A549 (cell line): Measurements from ENCODE around the gene PPP5C. TPM values are rescaled to one million over a fixed set of nuclear protein-coding genes. Genes with fewer than 3 reads are reported as not detected.

Source experiments
- ATAC-seq, 2 experiments: fragments of 200-7000 bp in 1 of 2; fragments of >200 bp in 1 of 2; cut with Nextera tagmentation in 1 of 2; cut with Tn5 transposase in 1 of 2; 3 replicates each; pipeline versions ENCODE4 v1.8.0 to v1.9.1; 2018 to 2020; ENCODE audit warnings: mild to moderate bottlenecking in 1 of 2, moderate library complexity in 1 of 2
- CTCF ChIA-PET: fragments of 300-600 bp; sonication (Branson Sonifier 250); formaldehyde crosslinking; extraction: SDS; loops from one replicate; lab custom pipeline; 2021; ENCODE audit warnings: antibody characterized with exemption, inconsistent platforms; lab: Yijun Ruan, JAX
- POLR2A ChIA-PET: fragments of 350-600 bp; formaldehyde crosslinking; extraction: SDS; loops from one replicate; lab custom pipeline; 2021; ENCODE audit warnings: antibody characterized with exemption, inconsistent platforms; lab: Yijun Ruan, JAX
- DNase-seq, 2 experiments: peaks; one replicate each; pipeline versions ENCODE4 v3.0.0 to v3.0.0-alpha.2; 2011 to 2016; ENCODE audit warnings: low read depth in 1 of 2, low spot score in 1 of 2
- FAIRE-seq: peaks from 2 replicates; lab custom pipeline; 2011; peaks lifted over from hg19 to GRCh38; lab: Jason Lieb, UNC
- H3K27ac ChIP-seq, 2 experiments: fragments of >200 bp; sonication (Bioruptor Twin); formaldehyde crosslinking; 3 replicates each; pipeline ENCODE4 v1.5.1; 2016 to 2017
- H3K4me1 ChIP-seq: fragments of >200 bp; sonication (Bioruptor Twin); formaldehyde crosslinking; 3 replicates; pipeline ENCODE4 v1.6.1; 2016
- H3K4me2 ChIP-seq: fragments of >200 bp; sonication (Bioruptor Twin); formaldehyde crosslinking; 3 replicates; pipeline ENCODE4 v1.6.1; 2016
- H3K4me3 ChIP-seq: fragments of >200 bp; sonication (Bioruptor Twin); formaldehyde crosslinking; 3 replicates; pipeline ENCODE4 v1.5.1; 2016
- H3K9me3 ChIP-seq: fragments of >200 bp; sonication (Bioruptor Twin); formaldehyde crosslinking; 3 replicates; pipeline ENCODE4 v1.6.1; 2016
- BHLHE40 ChIP-seq: IDR thresholded peaks from 2 replicates; pipeline ENCODE4 v1.6.1; 2012; ENCODE audit warnings: low read depth, low read length, inconsistent platforms
- CHD4 ChIP-seq: fragments of 200-600 bp; sonication (generic); IDR thresholded peaks from 2 replicates; pipeline ENCODE4 v1.6.1; 2016; ENCODE audit warnings: antibody characterized with exemption, mild to moderate bottlenecking, borderline replicate concordance
- EHF ChIP-seq: fragments of 250-450 bp; sonication (Bioruptor Pico); IDR thresholded peaks from 2 replicates; pipeline ENCODE4 v1.5.0; 2020; ENCODE audit warnings: mild to moderate bottlenecking
- FOSL2 ChIP-seq, 2 experiments: fragments of 450-650 bp in 1 of 2; fragments of >200 bp in 1 of 2; sonication (Bioruptor Twin) in 1 of 2; formaldehyde crosslinking; IDR thresholded peaks; 2 replicates each; pipeline versions ENCODE4 v1.5.0 to v1.6.1; 2016 to 2020; ENCODE audit warnings: mild to moderate bottlenecking in 1 of 2, moderate library complexity in 1 of 2
- FOXS1 ChIP-seq: fragments of 250-450 bp; sonication (Bioruptor Pico); IDR thresholded peaks from 2 replicates; pipeline ENCODE4 v1.5.0; 2020; ENCODE audit warnings: mild to moderate bottlenecking, moderate library complexity
- GATA3 ChIP-seq: IDR thresholded peaks from 2 replicates; pipeline ENCODE4 v1.6.1; 2012; ENCODE audit warnings: borderline replicate concordance
- HEYL ChIP-seq: fragments of 250-450 bp; sonication (Bioruptor Pico); IDR thresholded peaks from 2 replicates; pipeline ENCODE4 v1.8.0; 2021; ENCODE audit warnings: mild to moderate bottlenecking, moderate library complexity
- HOXB13 ChIP-seq: fragments of 250-450 bp; sonication (Bioruptor Pico); IDR thresholded peaks from 2 replicates; pipeline ENCODE4 v1.5.0; 2020; ENCODE audit warnings: low read depth, mild to moderate bottlenecking, moderate library complexity
- HOXB5 ChIP-seq: fragments of 250-450 bp; sonication (Bioruptor Pico); IDR thresholded peaks from 2 replicates; pipeline ENCODE4 v1.5.0; 2020; ENCODE audit warnings: mild to moderate bottlenecking, moderate library complexity
- MYC ChIP-seq: IDR thresholded peaks from 2 replicates; pipeline ENCODE4 v1.6.1; 2012; ENCODE audit warnings: mild to moderate bottlenecking, inconsistent platforms, low read length, improper control_type of control experiment, borderline replicate concordance
- NR3C1 ChIP-seq: fragments of >200 bp; sonication (Bioruptor Twin); formaldehyde crosslinking; IDR thresholded peaks from 3 replicates; pipeline ENCODE4 v1.6.1; 2017
- POLR2A ChIP-seq: IDR thresholded peaks from 2 replicates; pipeline ENCODE4 v1.6.1; 2012; ENCODE audit warnings: mild to moderate bottlenecking, low read length
- RNF2 ChIP-seq: fragments of 200-600 bp; sonication (generic); IDR thresholded peaks from 2 replicates; pipeline ENCODE4 v1.6.1; 2016; ENCODE audit warnings: low read depth, mild to moderate bottlenecking, antibody characterized with exemption, moderate library complexity, borderline replicate concordance
- SMC3 ChIP-seq: fragments of >200 bp; sonication (Bioruptor Twin); formaldehyde crosslinking; IDR thresholded peaks from 3 replicates; pipeline ENCODE4 v1.6.1; 2018; ENCODE audit warnings: inconsistent platforms
- ZC3H11A ChIP-seq: fragments of 450-650 bp; IDR thresholded peaks from 2 replicates; pipeline ENCODE4 v1.6.1; 2014; ENCODE audit warnings: antibody characterized with exemption, mild to moderate bottlenecking
- ZNF302 ChIP-seq: fragments of 250-450 bp; sonication (Bioruptor Pico); IDR thresholded peaks from 2 replicates; pipeline ENCODE4 v1.9.0; 2021; ENCODE audit warnings: inconsistent platforms, mild to moderate bottlenecking, moderate library complexity
- WGBS: methylation state at CpG from one replicate; pipeline ENCODE4 v1.1.6; 2017; ENCODE audit errors: missing lambda C conversion rate; 5-methylcytosine and 5-hydroxymethylcytosine counted together
- polyA plus RNA-seq, 4 experiments: library from polyadenylated mRNA; depleted of rRNA in 3 of 4; stranded (reverse); fragments of >200 nt; fragmentation: RNase III in 1 of 4; extraction: RNeasy Plus Mini Kit Qiagen cat#74134 plus additional on column Dnase treatment in 1 of 4; gene quantifications; 2 replicates in 3 of 4; 3 replicates in 1 of 4; pipeline ENCODE4 v1.2.3, GENCODE V29; 2011 to 2017
- TF ChIP-seq, protein P1 (sequence below): fragments of 150-350 bp; IDR thresholded peaks from 2 replicates; pipeline ENCODE4 v1.6.1; 2014; ENCODE audit warnings: low read depth, mild to moderate bottlenecking, low read length
- TF ChIP-seq, protein P2 (sequence below): fragments of 250-450 bp; sonication (Bioruptor Pico); IDR thresholded peaks from 2 replicates; pipeline ENCODE4 v1.5.0; 2021; ENCODE audit warnings: mild to moderate bottlenecking, moderate library complexity, borderline replicate concordance
- TF ChIP-seq, protein P3 (sequence below): IDR thresholded peaks from 2 replicates; pipeline ENCODE4 v1.6.1; 2012
- TF ChIP-seq, protein P4 (sequence below): fragments of 250-450 bp; sonication (Bioruptor Pico); IDR thresholded peaks from 2 replicates; pipeline ENCODE4 v1.5.0; 2020; ENCODE audit warnings: low read depth, mild to moderate bottlenecking, moderate library complexity

PPP5C gene
- polyA plus RNA-seq, 2 of the 4 experiments (the other 2 are of a cell fraction): 94.2 to 107 TPM

DNA sequence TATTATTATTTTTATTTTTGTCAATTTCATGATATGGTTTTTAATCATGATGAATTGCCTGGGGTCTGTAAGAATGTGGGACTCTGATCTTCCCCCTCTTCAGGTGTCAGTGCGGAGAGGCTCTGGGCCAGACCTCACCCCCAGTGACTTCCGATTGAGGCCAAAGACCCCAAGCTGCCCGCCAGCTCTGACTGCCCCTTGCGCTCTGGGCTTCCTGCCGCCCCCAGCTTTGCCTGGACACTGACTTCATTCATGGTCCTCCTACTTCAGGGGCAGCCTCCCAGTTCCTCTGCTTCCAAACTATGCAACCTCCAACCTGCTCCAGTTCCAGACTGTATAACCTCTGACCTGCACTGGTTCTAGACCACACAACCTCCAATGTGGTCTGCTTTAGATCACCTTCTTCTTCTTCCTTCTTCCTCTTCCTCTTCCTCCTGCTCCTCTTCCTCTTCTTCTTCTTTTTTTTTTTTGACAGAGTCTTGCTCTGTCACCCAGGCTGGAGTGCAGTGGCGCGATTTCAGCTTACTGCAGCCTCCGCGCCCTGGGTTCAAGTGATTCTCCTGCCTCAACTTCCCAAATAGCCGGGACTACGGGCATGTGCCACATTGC, 6.7 kb upstream of the PPP5C start:
- FAIRE-seq: no peak
- Histone ChIP-seq H3K9me3 (no peaks in the 10 kb centered on the region), H3K4me1 (no peaks in the 10 kb centered on the region), H3K4me2 (no peak overlapping the region), H3K27ac (no peak overlapping the region), H3K4me3 (no peak overlapping the region)
- ChIA-PET POLR2A (no interaction called here), CTCF (interaction anchor here (0.6 to 14.1 kb wide), 3 partner anchors 14 to 168 kb away, joined by 3 to 129 read pairs (median 6); no protein-coding TSS in a partner anchor)
- ATAC-seq: no peak
- TF ChIP-seq CHD4: no peak
- no peak for TF ChIP-seq FOXS1 (CRISPR knock-in tag)
- DNase-seq: no peak
- 88% methylated on average over 11 of the region's 11 CpGs for WGBS

DNA sequence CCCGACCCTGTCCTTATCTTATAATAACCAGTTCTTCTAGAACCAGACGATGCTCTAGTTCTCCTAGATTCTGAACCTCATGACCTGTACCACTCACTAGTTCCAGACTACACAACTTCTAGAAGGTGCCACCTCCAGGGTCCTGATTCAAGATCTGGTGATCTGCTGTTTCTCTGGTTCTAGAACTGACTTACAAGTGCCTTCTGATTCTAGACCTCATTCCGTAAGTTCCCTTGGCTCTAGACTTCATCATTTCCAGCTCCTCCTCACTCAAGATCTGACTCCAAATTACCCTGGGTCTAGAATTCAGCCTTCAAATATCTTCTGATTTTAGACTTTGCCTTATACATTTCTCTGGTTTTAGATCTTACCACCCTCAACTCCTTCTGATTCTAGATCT, 5.0 kb upstream of the PPP5C start:
- Histone ChIP-seq H3K9me3 (no peaks in the 10 kb centered on the region), H3K4me2 (no peak overlapping the region), H3K4me3 (no peak overlapping the region), H3K4me1 (no peaks in the 10 kb centered on the region), H3K27ac (no peak overlapping the region)
- FAIRE-seq (no peak), DNase-seq (no peak), ATAC-seq (no peak)
- TF ChIP-seq HOXB13 (no peak), HOXB5 (CRISPR knock-in tag) (no peak), NR3C1 (no peak), BHLHE40 (no peak), FOSL2 (IDR thresholded peaks at IDR 0.05) (no peak), FOSL2 (CRISPR knock-in tag; IDR thresholded peaks at IDR 0.05) (no peak), ZC3H11A (no peak), POLR2A (no peak), EHF (CRISPR knock-in tag) (no peak), GATA3 (no peak), MYC (no peak), RNF2 (no peak), SMC3 (no peak), HEYL (no peak)
- TF ChIP-seq, protein P1, sequence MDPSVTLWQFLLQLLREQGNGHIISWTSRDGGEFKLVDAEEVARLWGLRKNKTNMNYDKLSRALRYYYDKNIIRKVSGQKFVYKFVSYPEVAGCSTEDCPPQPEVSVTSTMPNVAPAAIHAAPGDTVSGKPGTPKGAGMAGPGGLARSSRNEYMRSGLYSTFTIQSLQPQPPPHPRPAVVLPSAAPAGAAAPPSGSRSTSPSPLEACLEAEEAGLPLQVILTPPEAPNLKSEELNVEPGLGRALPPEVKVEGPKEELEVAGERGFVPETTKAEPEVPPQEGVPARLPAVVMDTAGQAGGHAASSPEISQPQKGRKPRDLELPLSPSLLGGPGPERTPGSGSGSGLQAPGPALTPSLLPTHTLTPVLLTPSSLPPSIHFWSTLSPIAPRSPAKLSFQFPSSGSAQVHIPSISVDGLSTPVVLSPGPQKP: no peak
- TF ChIP-seq, protein P2, sequence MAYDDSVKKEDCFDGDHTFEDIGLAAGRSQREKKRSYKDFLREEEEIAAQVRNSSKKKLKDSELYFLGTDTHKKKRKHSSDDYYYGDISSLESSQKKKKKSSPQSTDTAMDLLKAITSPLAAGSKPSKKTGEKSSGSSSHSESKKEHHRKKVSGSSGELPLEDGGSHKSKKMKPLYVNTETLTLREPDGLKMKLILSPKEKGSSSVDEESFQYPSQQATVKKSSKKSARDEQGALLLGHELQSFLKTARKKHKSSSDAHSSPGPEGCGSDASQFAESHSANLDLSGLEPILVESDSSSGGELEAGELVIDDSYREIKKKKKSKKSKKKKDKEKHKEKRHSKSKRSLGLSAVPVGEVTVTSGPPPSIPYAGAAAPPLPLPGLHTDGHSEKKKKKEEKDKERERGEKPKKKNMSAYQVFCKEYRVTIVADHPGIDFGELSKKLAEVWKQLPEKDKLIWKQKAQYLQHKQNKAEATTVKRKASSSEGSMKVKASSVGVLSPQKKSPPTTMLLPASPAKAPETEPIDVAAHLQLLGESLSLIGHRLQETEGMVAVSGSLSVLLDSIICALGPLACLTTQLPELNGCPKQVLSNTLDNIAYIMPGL: no peak
- TF ChIP-seq, protein P3, sequence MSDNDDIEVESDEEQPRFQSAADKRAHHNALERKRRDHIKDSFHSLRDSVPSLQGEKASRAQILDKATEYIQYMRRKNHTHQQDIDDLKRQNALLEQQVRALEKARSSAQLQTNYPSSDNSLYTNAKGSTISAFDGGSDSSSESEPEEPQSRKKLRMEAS: no peak
- TF ChIP-seq, protein P4, sequence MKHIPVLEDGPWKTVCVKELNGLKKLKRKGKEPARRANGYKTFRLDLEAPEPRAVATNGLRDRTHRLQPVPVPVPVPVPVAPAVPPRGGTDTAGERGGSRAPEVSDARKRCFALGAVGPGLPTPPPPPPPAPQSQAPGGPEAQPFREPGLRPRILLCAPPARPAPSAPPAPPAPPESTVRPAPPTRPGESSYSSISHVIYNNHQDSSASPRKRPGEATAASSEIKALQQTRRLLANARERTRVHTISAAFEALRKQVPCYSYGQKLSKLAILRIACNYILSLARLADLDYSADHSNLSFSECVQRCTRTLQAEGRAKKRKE: no peak
- CTCF ChIA-PET: interaction anchor here (0.7 to 14.1 kb wide), 5 partner anchors 15 to 152 kb away, joined by 3 to 129 read pairs (median 4); no protein-coding TSS in a partner anchor
- WGBS: 80% methylated on average over 3 of the region's 3 CpGs
- POLR2A ChIA-PET: no interaction called here

DNA sequence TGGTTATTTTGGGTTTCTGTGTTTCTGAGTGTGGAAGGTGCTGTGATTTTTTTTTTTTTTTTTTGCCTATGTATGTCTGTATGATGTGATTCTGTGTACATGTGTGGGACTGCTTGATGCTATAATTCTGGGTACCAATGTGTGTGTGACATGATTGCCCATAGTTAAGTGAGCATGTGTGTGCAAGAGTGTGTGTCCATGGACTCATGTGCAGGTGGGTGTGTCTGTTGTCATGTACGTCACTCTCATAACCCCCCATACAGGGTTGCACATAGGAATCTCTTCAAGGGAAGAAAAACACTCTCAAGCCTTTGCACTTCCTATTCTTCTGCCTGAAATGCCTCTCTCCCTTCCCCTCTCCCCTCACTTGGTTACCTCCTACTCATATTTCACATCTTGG, 2.5 kb upstream of the PPP5C start:
- H3K4me1 ChIP-seq: peaks cover 18% of the 10 kb centered on the region
- ATAC-seq (no peak), FAIRE-seq (no peak)
- no peaks in the 10 kb centered on the region for H3K9me3 ChIP-seq
- no peak for TF ChIP-seq ZNF302 (CRISPR knock-in tag)
- TF ChIP-seq HOXB13: no peak
- TF ChIP-seq, all 56 proteins: peak for 0
- DNase-seq: no peak
- H3K4me3 ChIP-seq: no peak overlapping the region
- no peak overlapping the region for H3K4me2 ChIP-seq
- WGBS: 86% methylated on average over 1 of the region's 1 CpG
- CTCF ChIA-PET: interaction anchor here (1.0 to 14.1 kb wide), 9 partner anchors 9 to 88 kb away, joined by 3 to 129 read pairs (median 6); no protein-coding TSS in a partner anchor
- no peak overlapping the region for H3K27ac ChIP-seq
- POLR2A ChIA-PET: no interaction called here
